Lower leg skin (tissue), 3 donors: Measurements from ENCODE around the gene CENPO.

Source experiments
- POLR2A ChIP-seq, 2 donors: fragments of 450-650 bp; IDR thresholded peaks; one replicate each; pipeline ENCODE4 v1.6.1; 2016 to 2017; ENCODE audit warnings: antibody characterized with exemption in 2 of 2, mild to moderate bottlenecking in 1 of 2, moderate library complexity in 1 of 2
- TF ChIP-seq, protein P1 (sequence below), 3 donors: fragments of 450-650 bp; IDR thresholded peaks; one replicate each; pipeline ENCODE4 v1.5.1; 2016; ENCODE audit warnings: antibody characterized with exemption in 3 of 3, mild to moderate bottlenecking in 3 of 3, moderate library complexity in 2 of 3

GRCh38 chr2:24871852-24872333 lies 78.7 kb downstream of the CENPO start:
- TF ChIP-seq, protein P1, sequence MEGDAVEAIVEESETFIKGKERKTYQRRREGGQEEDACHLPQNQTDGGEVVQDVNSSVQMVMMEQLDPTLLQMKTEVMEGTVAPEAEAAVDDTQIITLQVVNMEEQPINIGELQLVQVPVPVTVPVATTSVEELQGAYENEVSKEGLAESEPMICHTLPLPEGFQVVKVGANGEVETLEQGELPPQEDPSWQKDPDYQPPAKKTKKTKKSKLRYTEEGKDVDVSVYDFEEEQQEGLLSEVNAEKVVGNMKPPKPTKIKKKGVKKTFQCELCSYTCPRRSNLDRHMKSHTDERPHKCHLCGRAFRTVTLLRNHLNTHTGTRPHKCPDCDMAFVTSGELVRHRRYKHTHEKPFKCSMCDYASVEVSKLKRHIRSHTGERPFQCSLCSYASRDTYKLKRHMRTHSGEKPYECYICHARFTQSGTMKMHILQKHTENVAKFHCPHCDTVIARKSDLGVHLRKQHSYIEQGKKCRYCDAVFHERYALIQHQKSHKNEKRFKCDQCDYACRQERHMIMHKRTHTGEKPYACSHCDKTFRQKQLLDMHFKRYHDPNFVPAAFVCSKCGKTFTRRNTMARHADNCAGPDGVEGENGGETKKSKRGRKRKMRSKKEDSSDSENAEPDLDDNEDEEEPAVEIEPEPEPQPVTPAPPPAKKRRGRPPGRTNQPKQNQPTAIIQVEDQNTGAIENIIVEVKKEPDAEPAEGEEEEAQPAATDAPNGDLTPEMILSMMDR (IDR thresholded peaks at IDR 0.05) = no peak
- no peak for TF ChIP-seq POLR2A (IDR thresholded peaks at IDR 0.05)
